ENCODE data around the gene CYB5RL.
"Not testable (repeated sequence)": the region's sequence is repeated elsewhere in the genome, so short reads cannot be mapped to it uniquely, and the experiment has no call there.

The CYB5RL gene

GRCh38 chr1:54225986-54226559 lies 26.2 kb upstream of the CYB5RL start:
- no peak for DNase-seq

- DNase-seq = no peak
Measured at GRCh38 chr1:54225378-54225777, 25.5 kb upstream of the CYB5RL start.

- DNase-seq = no peak
Measured at GRCh38 chr1:54224233-54224632, 24.4 kb upstream of the CYB5RL start.

- no peak for DNase-seq
Measured at GRCh38 chr1:54223441-54224202, 23.8 kb upstream of the CYB5RL start.

- no peak for DNase-seq
Measured at GRCh38 chr1:54222711-54223110, 22.9 kb upstream of the CYB5RL start.

- no peak for DNase-seq
Measured at GRCh38 chr1:54221867-54222484, 22.1 kb upstream of the CYB5RL start.

- no peak for DNase-seq
Measured at GRCh38 chr1:54221113-54221834, 21.4 kb upstream of the CYB5RL start.

- no peak for DNase-seq
Measured at GRCh38 chr1:54220004-54220811, 20.4 kb upstream of the CYB5RL start.

GRCh38 chr1:54219688-54220003 lies 19.8 kb upstream of the CYB5RL start:
- DNase-seq = no peak

- no peak for DNase-seq
Measured at GRCh38 chr1:54218883-54219687, 19.3 kb upstream of the CYB5RL start.

GRCh38 chr1:54215523-54215922 lies 15.7 kb upstream of the CYB5RL start:
- no peak for DNase-seq

GRCh38 chr1:54212872-54213271 lies 13.0 kb upstream of the CYB5RL start:
- no peak for DNase-seq

- not testable (repeated sequence) for DNase-seq
Measured at GRCh38 chr1:54207896-54208295, 8.1 kb upstream of the CYB5RL start.

- no peak for DNase-seq
Measured at GRCh38 chr1:54207287-54207686, 7.5 kb upstream of the CYB5RL start.

- no peak for DNase-seq
Measured at GRCh38 chr1:54204199-54204598, 4.4 kb upstream of the CYB5RL start.

- DNase-seq = no peak
Measured at GRCh38 chr1:54200519-54200997, 728 bp upstream of the CYB5RL start.

- DNase-seq = no peak
Measured at GRCh38 chr1:54199151-54199764, 572 bp downstream of the CYB5RL start.

GRCh38 chr1:54193453-54193852 lies 6.4 kb downstream of the CYB5RL start:
- DNase-seq = no peak

- DNase-seq = no peak
Measured at GRCh38 chr1:54191525-54191924, 8.3 kb downstream of the CYB5RL start.

GRCh38 chr1:54190526-54190925 lies 9.3 kb downstream of the CYB5RL start:
- no peak for DNase-seq

GRCh38 chr1:54188291-54188690 lies 11.5 kb downstream of the CYB5RL start:
- no peak for DNase-seq
